GM21576 (cell line): ENCODE measurements around the gene EXO1.

Experiments
- ATAC-seq: cut with Tn5 transposase; IDR thresholded peaks from one replicate; pipeline ENCODE4 v1.9.1; 2021; ENCODE audit warnings: mild to moderate bottlenecking, moderate library complexity; ENCODE audit not compliant: unreplicated experiment

The EXO1 gene

GRCh38 chr1:241881440-241881839, 33.4 kb downstream of the EXO1 start:
- no peak for ATAC-seq

GRCh38 chr1:241883159-241883558, 35.2 kb downstream of the EXO1 start:
- ATAC-seq: no peak

GRCh38 chr1:241888232-241888631, 40.2 kb downstream of the EXO1 start:
- ATAC-seq: no peak

- ATAC-seq: no peak
Observed at GRCh38 chr1:241891296-241891695, 43.3 kb downstream of the EXO1 start.

GRCh38 chr1:241894016-241894415, 46.0 kb downstream of the EXO1 start:
- no peak for ATAC-seq

GRCh38 chr1:241895013-241895412, 47.0 kb downstream of the EXO1 start:
- peak; percentile 70 for ATAC-seq

- ATAC-seq: no peak
Observed at GRCh38 chr1:241896670-241896962, 48.6 kb downstream of the EXO1 start.

GRCh38 chr1:241899210-241899609, 51.2 kb downstream of the EXO1 start:
- peak; percentile 50 for ATAC-seq

GRCh38 chr1:241900381-241900780, 52.4 kb downstream of the EXO1 start:
- no peak for ATAC-seq

GRCh38 chr1:241902391-241903065, 54.5 kb downstream of the EXO1 start:
- no peak for ATAC-seq

GRCh38 chr1:241916196-241916595, 68.2 kb downstream of the EXO1 start:
- no peak for ATAC-seq

GRCh38 chr1:241917487-241917886, 69.5 kb downstream of the EXO1 start:
- no peak for ATAC-seq

- ATAC-seq: no peak
Observed at GRCh38 chr1:241918879-241919278, 70.9 kb downstream of the EXO1 start.

- ATAC-seq: no peak
Observed at GRCh38 chr1:241924080-241924808, 76.2 kb downstream of the EXO1 start.

- ATAC-seq: no peak
Observed at GRCh38 chr1:241926141-241926540, 78.1 kb downstream of the EXO1 start.

- ATAC-seq: no peak
Observed at GRCh38 chr1:241927321-241927720, 79.3 kb downstream of the EXO1 start.

- no peak for ATAC-seq
Observed at GRCh38 chr1:241932845-241933244, 84.8 kb downstream of the EXO1 start.

GRCh38 chr1:241934201-241934848, 86.3 kb downstream of the EXO1 start:
- no peak for ATAC-seq

GRCh38 chr1:241934866-241935265, 86.9 kb downstream of the EXO1 start:
- ATAC-seq: no peak
